HCT116 (cell line): ENCODE data around the gene NAGLU. TPM values are rescaled to one million over a fixed set of nuclear protein-coding genes. Genes with fewer than 3 reads are reported as not detected.

ENCODE experiments used
- ATAC-seq: fragments of 200-7000 bp; cut with Tn5 transposase; 2 replicates; pipeline ENCODE4 v1.9.1; 2020; ENCODE audit warnings: mild to moderate bottlenecking, moderate library complexity
- BruUV-seq: library from RNA; stranded (reverse); fragments of 400-500 nt; replicated peaks from 2 replicates; lab custom pipeline; 2021; lab: Mats Ljungman, UMichigan
- CTCF ChIA-PET: fragments of 300-600 bp; sonication (Branson Sonifier 250); formaldehyde crosslinking; loops from one replicate; lab custom pipeline; 2021; ENCODE audit warnings: antibody characterized with exemption; lab: Charles Lee
- POLR2A ChIA-PET: fragments of 300-600, 350-600 bp; sonication (Branson Sonifier 250); formaldehyde crosslinking; loops from one replicate; lab custom pipeline; 2021; ENCODE audit warnings: antibody characterized with exemption; lab: Charles Lee
- RAD21 ChIA-PET, 2 experiments: fragments of 300-600 bp; sonication (Branson Sonifier 250); formaldehyde crosslinking; loops; one replicate each; lab custom pipeline; 2023; ENCODE audit warnings: low total read pairs in 2 of 2; ENCODE audit not compliant: uncharacterized antibody in 2 of 2, unreplicated experiment in 2 of 2, low non-redundant PET in 1 of 2; lab: Charles Lee
- DNase-seq: peaks from one replicate; pipeline ENCODE4 v3.0.0-alpha.2; 2010; ENCODE audit warnings: low read depth, low spot score
- H2AFZ ChIP-seq: fragments of 200-600 bp; shearing (Covaris generic), sonication (generic); 2 replicates; pipeline ENCODE4 v1.6.1; 2017; ENCODE audit warnings: low read depth, mixed run types, mixed read lengths, antibody characterized with exemption, low read length; ENCODE audit not compliant: poor library complexity, severe bottlenecking
- H3K27ac ChIP-seq: 2 replicates; pipeline ENCODE4 v1.5.1; 2012; ENCODE audit warnings: low read depth, low read length
- H3K27me3 ChIP-seq: fragments of 200-600 bp; sonication (generic); 2 replicates; pipeline ENCODE4 v1.6.1; 2016; ENCODE audit warnings: mixed run types, low read length, mixed read lengths; ENCODE audit not compliant: insufficient read depth
- H3K36me3 ChIP-seq, 2 experiments: fragments of 200-500 bp in 1 of 2; fragments of 200-600 bp in 1 of 2; sonication (Bioruptor generic) in 1 of 2; sonication (generic) in 1 of 2; 2 replicates each; pipeline versions ENCODE4 v1.5.1 to v1.6.1; 2014 to 2016; ENCODE audit warnings: low read length in 2 of 2, inconsistent platforms in 1 of 2, mixed read lengths in 1 of 2, mixed run types in 1 of 2; ENCODE audit not compliant: insufficient read depth in 2 of 2, control insufficient read depth in 1 of 2
- H3K4me1 ChIP-seq, 2 experiments: fragments of 200-600 bp in 1 of 2; sonication (generic) in 1 of 2; 2 replicates each; pipeline versions ENCODE4 v1.5.1 to v1.6.1; 2012 to 2017; ENCODE audit warnings: low read length in 2 of 2, inconsistent platforms in 1 of 2, mild to moderate bottlenecking in 1 of 2, mixed read lengths in 1 of 2, mixed run types in 1 of 2, moderate library complexity in 1 of 2; ENCODE audit not compliant: insufficient read depth in 2 of 2, control insufficient read depth in 1 of 2
- H3K4me2 ChIP-seq: fragments of 200-600 bp; sonication (generic); 2 replicates; pipeline ENCODE4 v1.6.1; 2017; ENCODE audit warnings: mixed run types, low read length, mixed read lengths
- H3K4me3 ChIP-seq, 2 experiments: fragments of 200-600 bp in 1 of 2; sonication (generic) in 1 of 2; replicated peaks in 1 of 2; 2 replicates each; pipeline ENCODE4 v1.5.1; 2011 to 2016; ENCODE audit warnings: low read length in 2 of 2, control low read depth in 1 of 2, low read depth in 1 of 2, mild to moderate bottlenecking in 1 of 2, mixed read lengths in 1 of 2, mixed run types in 1 of 2
- H3K79me2 ChIP-seq: fragments of 200-600 bp; sonication (generic); 2 replicates; pipeline ENCODE4 v1.6.1; 2017; ENCODE audit warnings: mild to moderate bottlenecking, mixed run types, low read length, moderate library complexity, mixed read lengths; ENCODE audit not compliant: insufficient read depth
- H3K9ac ChIP-seq: fragments of 200-600 bp; sonication (generic); 2 replicates; pipeline ENCODE4 v1.6.1; 2016; ENCODE audit warnings: low read length, mixed read lengths
- H3K9me2 ChIP-seq: fragments of 200-600 bp; sonication (generic), shearing (Covaris generic); 2 replicates; pipeline ENCODE4 v1.6.1; 2017; ENCODE audit warnings: mixed run types, mild to moderate bottlenecking, moderate library complexity; ENCODE audit not compliant: insufficient read depth
- H3K9me3 ChIP-seq, 2 experiments: fragments of 200-500 bp in 1 of 2; fragments of 200-600 bp in 1 of 2; sonication (Bioruptor generic) in 1 of 2; sonication (generic) in 1 of 2; 2 replicates each; pipeline ENCODE4 v1.6.1; 2014 to 2017; ENCODE audit warnings: low read length in 2 of 2, mixed read lengths in 2 of 2, inconsistent platforms in 1 of 2, low read depth in 1 of 2, mild to moderate bottlenecking in 1 of 2, mixed run types in 1 of 2, moderate library complexity in 1 of 2; ENCODE audit not compliant: control insufficient read depth in 1 of 2, insufficient read depth in 1 of 2
- H4K20me1 ChIP-seq: fragments of 200-600 bp; sonication (generic), shearing (Covaris generic); 2 replicates; pipeline ENCODE4 v1.6.1; 2017; ENCODE audit warnings: mixed run types, mild to moderate bottlenecking, moderate library complexity; ENCODE audit not compliant: insufficient read depth
- CBX3 ChIP-seq: IDR thresholded peaks from 2 replicates; pipeline ENCODE4 v1.6.1; 2012; ENCODE audit warnings: low read depth
- CEBPB ChIP-seq: IDR thresholded peaks from 2 replicates; pipeline ENCODE4 v1.6.1; 2012; ENCODE audit warnings: low read depth
- EGR1 ChIP-seq: IDR thresholded peaks from 2 replicates; pipeline ENCODE4 v1.6.1; 2012; ENCODE audit warnings: low read depth
- EZH2 ChIP-seq: fragments of 200-600 bp; sonication (generic); IDR thresholded peaks from 2 replicates; pipeline ENCODE4 v1.6.1; 2017; ENCODE audit warnings: antibody characterized with exemption, mixed run types
- FOSL1 ChIP-seq: IDR thresholded peaks from 2 replicates; pipeline ENCODE4 v1.6.1; 2012; ENCODE audit warnings: low read depth
- JUND ChIP-seq: IDR thresholded peaks from 2 replicates; pipeline ENCODE4 v1.6.1; 2012
- POLR2A ChIP-seq: IDR thresholded peaks from 2 replicates; pipeline ENCODE4 v1.7.0; 2011; ENCODE audit warnings: borderline replicate concordance; ENCODE audit not compliant: insufficient read depth, insufficient read length; ENCODE audit errors: extremely low read depth
- POLR2AphosphoS5 ChIP-seq: IDR thresholded peaks from 2 replicates; pipeline ENCODE4 v1.6.1; 2011; ENCODE audit warnings: mild to moderate bottlenecking, low read depth, low read length, moderate library complexity
- RAD21 ChIP-seq: IDR thresholded peaks from 2 replicates; pipeline ENCODE4 v1.6.1; 2012; ENCODE audit warnings: low read depth, mild to moderate bottlenecking
- SIN3A ChIP-seq: IDR thresholded peaks from 2 replicates; pipeline ENCODE4 v1.6.1; 2012; ENCODE audit warnings: low read depth
- SRF ChIP-seq: IDR thresholded peaks from 2 replicates; pipeline ENCODE4 v1.6.1; 2012; ENCODE audit warnings: low read depth
- ZBTB33 ChIP-seq: IDR thresholded peaks from 2 replicates; pipeline ENCODE4 v1.6.1; 2011; ENCODE audit warnings: mild to moderate bottlenecking, low read length, moderate library complexity; ENCODE audit not compliant: insufficient replicate concordance; ENCODE audit errors: extremely low read depth
- ZFX ChIP-seq: fragments of 450-650 bp; IDR thresholded peaks from 2 replicates; pipeline ENCODE4 v1.6.1; 2017
- ZNF274 ChIP-seq: fragments of 200-500 bp; sonication (Bioruptor generic); IDR thresholded peaks from 2 replicates; pipeline ENCODE4 v1.6.1; 2014; ENCODE audit warnings: mild to moderate bottlenecking, low read depth, low read length, inconsistent platforms
- intact Hi-C: fragments of 100-400 bp; cut with micrococcal nuclease; formaldehyde crosslinking; loops from 2 replicates; pipeline ENCODE4 v1.10.0; 2022
- total RNA-seq: library from RNA; stranded (reverse); gene quantifications from one replicate; pipeline ENCODE4 v1.2.1, GENCODE V29; 2021; ENCODE audit not compliant: unreplicated experiment

NAGLU gene
- total RNA-seq, 1 experiment from 2014 or later, result 17.7 TPM

GRCh38 chr17:42547001-42547461 lies 11.0 kb downstream of the NAGLU start:
- POLR2A ChIA-PET, result no interaction called here

GRCh38 chr17:42547698-42548069 lies 11.6 kb downstream of the NAGLU start:
- ChIA-PET CTCF (interaction anchor here (0.7 to 1.7 kb wide), 7 partner anchors 10 to 131 kb away, joined by 3 to 7 read pairs (median 3); partner anchors contain the start of gene NAGLU), POLR2A (no interaction called here), RAD21 (no interaction called here)
- H2AFZ ChIP-seq, result no peak overlapping the region
- H3K27me3 ChIP-seq, result no peaks in the 10 kb centered on the region
- no peak overlapping the region for H3K9ac ChIP-seq
- DNase-seq, result no peak
- H3K9me2 ChIP-seq, result no peaks in the 10 kb centered on the region
- H3K4me1 ChIP-seq, result peaks cover 0 to 12% of the 10 kb centered on the region in 2 experiments; a peak in 1 of 4 replicates
- H3K4me2 ChIP-seq, result peak overlapping the region; percentile 70
- no peaks in the 10 kb centered on the region; the same call in 1 of the 2 replicates for H3K79me2 ChIP-seq
- H4K20me1 ChIP-seq, result no peaks in the 10 kb centered on the region
- no peak overlapping the region; a peak in 1 of 4 replicates for H3K4me3 ChIP-seq
- TF ChIP-seq EZH2 (no peak), SIN3A (no peak), CEBPB (no peak), ZFX (no peak), ZBTB33 (no peak), CBX3 (no peak), FOSL1 (no peak), POLR2AphosphoS5 (no peak), ZNF274 (no peak), JUND (no peak)
- ATAC-seq, result no peak
- H3K36me3 ChIP-seq, result no peaks in the 10 kb centered on the region
- no TSS peak for BruUV-seq
- no peak overlapping the region for H3K27ac ChIP-seq
- intact Hi-C loops, result no loop called here
- H3K9me3 ChIP-seq, result no peaks in the 10 kb centered on the region

More at GRCh38 chr17:42547001-42547461, 11.0 kb downstream of the NAGLU start:
- no TSS peak for BruUV-seq
- CTCF ChIA-PET, result interaction anchor here (1.6 kb wide), 1 partner anchor 9 kb away, joined by 7 read pairs; no protein-coding TSS in a partner anchor
- RAD21 ChIA-PET, result no interaction called here
- no peaks in the 10 kb centered on the region for H3K79me2 ChIP-seq
- H3K9ac ChIP-seq, result no peak overlapping the region
- intact Hi-C loops, result no loop called here
- no peaks in the 10 kb centered on the region for H3K27me3 ChIP-seq
- no peak overlapping the region for H2AFZ ChIP-seq
- H3K4me2 ChIP-seq, result no peak overlapping the region
- no peaks in the 10 kb centered on the region for H4K20me1 ChIP-seq
- H3K4me1 ChIP-seq, result peaks cover 0 to 12% of the 10 kb centered on the region in 2 experiments; a peak in 1 of 4 replicates
- ATAC-seq (no peak), DNase-seq (no peak)
- H3K9me3 ChIP-seq, result no peaks in the 10 kb centered on the region
- no peak for TF ChIP-seq EGR1
- no peak for TF ChIP-seq SRF
- TF ChIP-seq JUND, result no peak
- TF ChIP-seq RAD21, result no peak
- no peak for TF ChIP-seq POLR2A
- TF ChIP-seq POLR2AphosphoS5, result no peak
- no peaks in the 10 kb centered on the region for H3K9me2 ChIP-seq
- no peak overlapping the region for H3K4me3 ChIP-seq
- H3K36me3 ChIP-seq, result no peaks in the 10 kb centered on the region
- H3K27ac ChIP-seq, result no peak overlapping the region
